ENCODE results near the gene KRT10. TPM values are rescaled to one million over a fixed set of nuclear protein-coding genes. Genes with fewer than 3 reads are reported as not detected.

Gene KRT10
- total RNA-seq, 2 experiments from 2014 or later, result 10.7 to 39.7 TPM

DNA sequence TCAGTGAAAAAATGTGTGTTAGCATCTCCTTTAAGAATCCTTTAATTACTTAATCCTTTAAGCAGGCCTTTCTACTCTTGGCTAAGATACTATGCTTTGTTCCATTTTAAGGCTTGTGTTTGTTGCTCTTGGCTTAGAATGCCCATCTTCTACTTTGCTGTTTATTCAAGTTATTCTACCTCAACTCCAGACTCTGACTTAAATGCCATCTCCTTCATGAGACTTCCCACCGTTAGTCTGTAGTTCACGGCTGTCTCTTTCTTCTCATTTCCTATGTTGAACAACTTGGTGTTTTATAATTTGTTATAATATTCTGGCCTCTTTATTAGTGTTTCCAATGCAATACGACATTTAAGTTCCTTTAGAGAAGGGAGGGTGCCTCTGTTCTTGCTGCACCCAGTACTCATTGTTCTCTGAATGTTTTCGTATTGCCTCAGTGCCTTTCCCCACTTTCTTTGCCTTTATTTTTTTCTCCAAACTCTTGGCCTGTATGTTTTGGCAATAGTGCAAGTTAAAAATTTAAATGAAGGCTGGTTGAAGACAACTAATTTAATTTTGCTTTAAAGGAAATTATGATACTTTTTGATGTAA, 6.1 kb upstream of the KRT10 start:
- CTCF ChIA-PET (ENCODE audit: unreplicated experiment), result no interaction called here
- Histone ChIP-seq H3K4me2 (ENCODE audit: low read length) (no peak overlapping the region), H3K9me3 (ENCODE audit: low read length) (no peaks in the 10 kb centered on the region), H3K36me3 (ENCODE audit: insufficient read depth, low read length) (no peaks in the 10 kb centered on the region), H2AFZ (ENCODE audit: low read length) (no peak overlapping the region), H3K4me3 (ENCODE audit: low read depth, low read length, poor library complexity, severe bottlenecking) (no peak overlapping the region), H3K9me2 (ENCODE audit: insufficient read depth, low read length) (no peaks in the 10 kb centered on the region), H3K4me1 (ENCODE audit: insufficient read depth, low read length, poor library complexity, severe bottlenecking) (no peaks in the 10 kb centered on the region), H4K20me1 (ENCODE audit: insufficient read depth, low read length) (no peaks in the 10 kb centered on the region), H3K79me2 (ENCODE audit: insufficient read depth, low read depth, low read length) (no peaks in the 10 kb centered on the region), H3K27ac (ENCODE audit: low read depth, low read length, poor library complexity, severe bottlenecking) (no peak overlapping the region)
- no peak for DNase-seq (ENCODE audit: low spot score)
- intact Hi-C loops (cut with micrococcal nuclease; ENCODE audit: unreplicated experiment), result no loop called here
- no TSS peak for BruUV-seq (replicated peaks)
- POLR2A ChIA-PET, result no interaction called here
- TF ChIP-seq EZH2phosphoT487 (IDR thresholded peaks at IDR 0.05; ENCODE audit: borderline replicate concordance, low read depth, low read length), result no peak
- TF ChIP-seq, protein P1, sequence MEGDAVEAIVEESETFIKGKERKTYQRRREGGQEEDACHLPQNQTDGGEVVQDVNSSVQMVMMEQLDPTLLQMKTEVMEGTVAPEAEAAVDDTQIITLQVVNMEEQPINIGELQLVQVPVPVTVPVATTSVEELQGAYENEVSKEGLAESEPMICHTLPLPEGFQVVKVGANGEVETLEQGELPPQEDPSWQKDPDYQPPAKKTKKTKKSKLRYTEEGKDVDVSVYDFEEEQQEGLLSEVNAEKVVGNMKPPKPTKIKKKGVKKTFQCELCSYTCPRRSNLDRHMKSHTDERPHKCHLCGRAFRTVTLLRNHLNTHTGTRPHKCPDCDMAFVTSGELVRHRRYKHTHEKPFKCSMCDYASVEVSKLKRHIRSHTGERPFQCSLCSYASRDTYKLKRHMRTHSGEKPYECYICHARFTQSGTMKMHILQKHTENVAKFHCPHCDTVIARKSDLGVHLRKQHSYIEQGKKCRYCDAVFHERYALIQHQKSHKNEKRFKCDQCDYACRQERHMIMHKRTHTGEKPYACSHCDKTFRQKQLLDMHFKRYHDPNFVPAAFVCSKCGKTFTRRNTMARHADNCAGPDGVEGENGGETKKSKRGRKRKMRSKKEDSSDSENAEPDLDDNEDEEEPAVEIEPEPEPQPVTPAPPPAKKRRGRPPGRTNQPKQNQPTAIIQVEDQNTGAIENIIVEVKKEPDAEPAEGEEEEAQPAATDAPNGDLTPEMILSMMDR (conservative IDR thresholded peaks at IDR 0.05; ENCODE audit: low read length), result no peak

DNA sequence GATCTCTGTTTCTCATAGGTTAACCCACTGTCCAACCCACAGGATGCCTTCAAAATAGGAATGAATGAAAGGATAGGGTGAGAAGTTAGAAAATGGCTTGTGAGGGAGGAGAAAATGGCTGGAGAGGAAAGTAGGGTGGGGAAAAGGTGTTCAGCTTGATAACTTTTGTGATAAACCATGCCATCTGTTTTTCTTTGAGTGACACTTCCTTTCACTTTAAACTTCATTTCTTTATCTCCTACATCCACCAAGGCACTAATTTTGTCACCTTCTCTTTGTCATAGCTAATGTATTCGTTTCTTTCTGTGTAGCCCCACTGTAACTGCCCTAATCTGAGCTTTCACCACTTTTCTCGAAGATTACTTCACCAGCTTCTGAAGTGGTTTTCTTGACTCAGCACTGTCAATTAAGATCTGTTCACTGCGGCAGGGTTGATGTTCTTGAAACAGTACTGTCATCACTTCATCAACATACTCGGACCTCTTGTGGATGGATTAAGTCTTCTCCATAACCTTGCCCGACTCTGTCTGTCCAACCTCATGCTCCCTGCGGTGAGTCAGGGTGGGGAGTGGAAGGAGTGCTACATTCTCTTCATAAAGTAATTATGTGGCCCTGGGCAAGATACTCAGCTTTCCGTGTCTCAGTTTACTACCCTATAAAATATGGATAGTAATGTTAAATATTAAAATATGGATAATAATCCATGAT, 5.5 kb upstream of the KRT10 start:
- Histone ChIP-seq H2AFZ (ENCODE audit: low read length) (no peak overlapping the region), H3K9me2 (ENCODE audit: insufficient read depth, low read length) (no peaks in the 10 kb centered on the region), H3K9me3 (ENCODE audit: low read length) (no peaks in the 10 kb centered on the region), H3K27ac (ENCODE audit: low read depth, low read length, poor library complexity, severe bottlenecking) (no peak overlapping the region), H3K4me1 (ENCODE audit: insufficient read depth, low read length, poor library complexity, severe bottlenecking) (no peaks in the 10 kb centered on the region), H3K4me3 (ENCODE audit: low read depth, low read length, poor library complexity, severe bottlenecking) (no peak overlapping the region), H3K79me2 (ENCODE audit: insufficient read depth, low read depth, low read length) (no peaks in the 10 kb centered on the region), H3K36me3 (ENCODE audit: insufficient read depth, low read length) (no peaks in the 10 kb centered on the region), H4K20me1 (ENCODE audit: insufficient read depth, low read length) (no peaks in the 10 kb centered on the region), H3K4me2 (ENCODE audit: low read length) (no peak overlapping the region)
- ChIA-PET POLR2A (interaction anchor here (0.6 kb wide), 1 partner anchor 71 kb away, joined by 9 read pairs; no protein-coding TSS in a partner anchor), CTCF (ENCODE audit: unreplicated experiment) (no interaction called here)
- BruUV-seq (replicated peaks), result no TSS peak
- intact Hi-C loops (cut with micrococcal nuclease; ENCODE audit: unreplicated experiment), result no loop called here
- no peak for TF ChIP-seq EZH2phosphoT487 (IDR thresholded peaks at IDR 0.05; ENCODE audit: borderline replicate concordance, low read depth, low read length)
- DNase-seq (ENCODE audit: low spot score), result no peak

DNA sequence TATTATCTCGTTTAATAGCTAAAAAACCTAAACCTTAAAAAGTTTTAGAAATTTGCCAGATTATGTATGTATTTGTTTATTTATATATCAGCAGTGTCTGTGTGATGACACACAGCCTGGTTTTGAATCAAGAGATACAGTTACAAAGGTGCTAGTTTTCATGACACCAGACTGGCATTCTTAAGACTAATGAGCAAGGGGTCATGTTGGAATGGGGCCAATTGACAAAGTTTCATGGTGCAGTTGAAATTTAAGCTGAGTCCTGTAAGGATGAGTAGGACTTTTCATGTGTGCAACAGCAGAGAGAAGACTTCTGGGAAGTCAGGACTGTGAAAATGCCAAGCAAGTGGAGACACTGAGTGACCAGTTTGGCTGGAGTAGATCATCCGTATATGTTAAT, 3.2 kb upstream of the KRT10 start:
- BruUV-seq (replicated peaks), result no TSS peak
- Histone ChIP-seq H2AFZ (ENCODE audit: low read length) (no peak overlapping the region), H4K20me1 (ENCODE audit: insufficient read depth, low read length) (no peaks in the 10 kb centered on the region), H3K4me2 (ENCODE audit: low read length) (no peak overlapping the region), H3K27ac (ENCODE audit: low read depth, low read length, poor library complexity, severe bottlenecking) (no peak overlapping the region), H3K9me2 (ENCODE audit: insufficient read depth, low read length) (no peaks in the 10 kb centered on the region), H3K79me2 (ENCODE audit: insufficient read depth, low read depth, low read length) (no peaks in the 10 kb centered on the region), H3K9me3 (ENCODE audit: low read length) (no peaks in the 10 kb centered on the region), H3K4me1 (ENCODE audit: insufficient read depth, low read length, poor library complexity, severe bottlenecking) (no peaks in the 10 kb centered on the region), H3K36me3 (ENCODE audit: insufficient read depth, low read length) (no peaks in the 10 kb centered on the region; the same call in 1 of the 2 replicates), H3K4me3 (ENCODE audit: low read depth, low read length, poor library complexity, severe bottlenecking) (no peak overlapping the region)
- TF ChIP-seq, protein P1 (conservative IDR thresholded peaks at IDR 0.05; ENCODE audit: low read length), result no peak
- intact Hi-C loops (cut with micrococcal nuclease; ENCODE audit: unreplicated experiment), result no loop called here
- ChIA-PET CTCF (ENCODE audit: unreplicated experiment) (no interaction called here), POLR2A (interaction anchor here (1.5 kb wide), 1 partner anchor 11 kb away, joined by 4 read pairs; no protein-coding TSS in a partner anchor)
- DNase-seq (ENCODE audit: low spot score), result no peak
